Upper lobe of left lung (tissue), 6 donors: Measurements from ENCODE around the gene DCAKD. TPM values are rescaled to one million over a fixed set of nuclear protein-coding genes. Genes with fewer than 3 reads are reported as not detected.

Experiments used
- ATAC-seq, 2 donors: fragments of 200-7000 bp; cut with Tn5 transposase; one replicate each; pipeline ENCODE4 v1.9.1; 2022; ENCODE audit warnings: mild to moderate bottlenecking in 2 of 2, moderate library complexity in 2 of 2; ENCODE audit not compliant: low FRiP score in 2 of 2
- DNase-seq, 2 donors: peaks; one replicate each; pipeline ENCODE4 v3.0.0-alpha.2; 2019 to 2020
- H3K27ac ChIP-seq, 4 donors: fragments of 200-600 bp; sonication (generic); one replicate each; pipeline ENCODE4 v1.5.1; 2016 to 2019
- H3K27me3 ChIP-seq, 4 donors: fragments of 200-600 bp; sonication (generic); one replicate each; pipeline ENCODE4 v1.5.1; 2017 to 2019
- H3K36me3 ChIP-seq, 4 donors: fragments of 200-600 bp; sonication (generic); one replicate each; pipeline ENCODE4 v1.5.1; 2016 to 2019
- H3K4me1 ChIP-seq, 4 donors: fragments of 200-600 bp; sonication (generic); one replicate each; pipeline ENCODE4 v1.5.1; 2018 to 2019
- H3K4me3 ChIP-seq, 4 donors: fragments of 200-600 bp; sonication (generic); one replicate each; pipeline ENCODE4 v1.5.1; 2017 to 2019; ENCODE audit warnings: mild to moderate bottlenecking in 2 of 4, moderate library complexity in 1 of 4
- H3K9me3 ChIP-seq, 4 donors: fragments of 200-600 bp; sonication (generic); one replicate each; pipeline ENCODE4 v1.5.1; 2018 to 2019
- CTCF ChIP-seq, 6 experiments: fragments of 450-650 bp in 4 of 6; fragments of 200-600 bp in 2 of 6; sonication (generic) in 2 of 6; IDR thresholded peaks; one replicate each; pipeline ENCODE4 v1.5.1; 2016 to 2019; ENCODE audit warnings: antibody characterized with exemption in 6 of 6
- EP300 ChIP-seq, 4 donors: sonication (generic); formaldehyde crosslinking; IDR thresholded peaks; one replicate each; pipeline ENCODE4 v1.5.1; 2017; ENCODE audit warnings: antibody characterized with exemption in 4 of 4, control low read depth in 2 of 4
- POLR2A ChIP-seq, 4 donors: fragments of 450-650 bp; IDR thresholded peaks; one replicate each; pipeline ENCODE4 v1.5.1; 2016 to 2017; ENCODE audit warnings: antibody characterized with exemption in 4 of 4, mild to moderate bottlenecking in 2 of 4
- POLR2AphosphoS5 ChIP-seq, 2 donors: sonication (generic); formaldehyde crosslinking; IDR thresholded peaks; one replicate each; pipeline ENCODE4 v1.5.1; 2017; ENCODE audit warnings: antibody characterized with exemption in 2 of 2
- WGBS, 2 donors: methylation state at CpG; one replicate each; pipeline ENCODE4 v1.1.5; 2017 to 2018; 5-methylcytosine and 5-hydroxymethylcytosine counted together
- total RNA-seq, 6 donors: library from RNA; depleted of rRNA in 4 of 6; stranded (reverse); fragments of >200 nt in 4 of 6; gene quantifications; one replicate each; pipeline versions ENCODE4 v1.1.0 to v1.2.1, GENCODE V29; 2016 to 2021
- donor health status: DM: no; HTN: no; CAD: no; lungs with moderate emphysema.
- donor health status: DM: no; HTN: yes; CAD: no; lungs with severe emphysema.

The DCAKD gene
- total RNA-seq, 6 donors from 2014 or later: 16.0 to 29.3 (median 22.2) TPM

- Histone ChIP-seq H3K9me3 (no peaks in the 10 kb centered on the region), H3K27me3 (no peaks in the 10 kb centered on the region), H3K36me3 (peaks cover 0 to 2% (median 0%) of the 10 kb centered on the region in 4 donors), H3K4me1 (peaks cover 7 to 16% (median 14%) of the 10 kb centered on the region in 4 donors), H3K4me3 (no peak overlapping the region), H3K27ac (no peak overlapping the region)
- TF ChIP-seq POLR2A (IDR thresholded peaks at IDR 0.05) (no peak), CTCF (IDR thresholded peaks at IDR 0.05) (no peak), EP300 (IDR thresholded peaks at IDR 0.05) (no peak), POLR2AphosphoS5 (IDR thresholded peaks at IDR 0.05) (no peak)
- 79 to 82% methylated on average over 11 of the region's 11 CpGs for WGBS, 2 donors
- ATAC-seq (no peak), DNase-seq (no peak)
Observed at GRCh38 chr17:45042346-45043120, 8.9 kb downstream of the DCAKD start.

- Histone ChIP-seq H3K27ac (no peak overlapping the region), H3K9me3 (no peaks in the 10 kb centered on the region), H3K36me3 (peaks cover 0 to 2% (median 0%) of the 10 kb centered on the region in 4 donors), H3K27me3 (no peaks in the 10 kb centered on the region), H3K4me1 (peaks cover 7 to 16% (median 14%) of the 10 kb centered on the region in 4 donors), H3K4me3 (no peak overlapping the region)
- no peak for TF ChIP-seq POLR2A (IDR thresholded peaks at IDR 0.05)
- TF ChIP-seq POLR2AphosphoS5 (IDR thresholded peaks at IDR 0.05): no peak
- TF ChIP-seq EP300 (IDR thresholded peaks at IDR 0.05): no peak
- TF ChIP-seq CTCF (IDR thresholded peaks at IDR 0.05): no peak
- 92 to 94% methylated on average over 4 of the region's 4 CpGs for WGBS, 2 donors
- ATAC-seq (no peak), DNase-seq (no peak)
Observed at GRCh38 chr17:45040459-45040858, 11.0 kb downstream of the DCAKD start.

GRCh38 chr17:45038728-45039634 lies 12.5 kb downstream of the DCAKD start:
- WGBS, 2 donors: 69 to 78% methylated on average over 12 to 13 of the region's 13 CpGs
- TF ChIP-seq CTCF (IDR thresholded peaks at IDR 0.05) (no peak), POLR2AphosphoS5 (IDR thresholded peaks at IDR 0.05) (no peak), EP300 (IDR thresholded peaks at IDR 0.05) (no peak), POLR2A (IDR thresholded peaks at IDR 0.05) (no peak)
- Histone ChIP-seq H3K27ac (no peak overlapping the region), H3K4me3 (no peak overlapping the region), H3K9me3 (no peaks in the 10 kb centered on the region), H3K36me3 (peaks cover 2 to 13% (median 3%) of the 10 kb centered on the region in 4 donors), H3K27me3 (no peaks in the 10 kb centered on the region), H3K4me1 (peaks cover 7 to 15% (median 12%) of the 10 kb centered on the region in 4 donors)
- DNase-seq (peak in 1 of 2 donors; percentile 41), ATAC-seq (no peak)

- DNase-seq: no peak
- H3K9me3 ChIP-seq: no peaks in the 10 kb centered on the region
- H3K36me3 ChIP-seq: peaks cover 5 to 31% (median 12%) of the 10 kb centered on the region in 4 donors
- H3K27me3 ChIP-seq: no peaks in the 10 kb centered on the region
- no peak overlapping the region for H3K4me3 ChIP-seq
- no peak for TF ChIP-seq POLR2A (IDR thresholded peaks at IDR 0.05)
- no peak for TF ChIP-seq CTCF (IDR thresholded peaks at IDR 0.05)
- no peak for TF ChIP-seq EP300 (IDR thresholded peaks at IDR 0.05)
- TF ChIP-seq POLR2AphosphoS5 (IDR thresholded peaks at IDR 0.05): no peak
- no peak for ATAC-seq
- H3K27ac ChIP-seq: no peak overlapping the region
- H3K4me1 ChIP-seq: peaks cover 0 to 6% (median 4%) of the 10 kb centered on the region in 4 donors
- 76 to 83% methylated on average over 3 of the region's 3 CpGs for WGBS, 2 donors
Observed at GRCh38 chr17:45036691-45037090, 14.7 kb downstream of the DCAKD start.
